Measurements from ENCODE around the gene HNF4A.

Gene HNF4A

DNA sequence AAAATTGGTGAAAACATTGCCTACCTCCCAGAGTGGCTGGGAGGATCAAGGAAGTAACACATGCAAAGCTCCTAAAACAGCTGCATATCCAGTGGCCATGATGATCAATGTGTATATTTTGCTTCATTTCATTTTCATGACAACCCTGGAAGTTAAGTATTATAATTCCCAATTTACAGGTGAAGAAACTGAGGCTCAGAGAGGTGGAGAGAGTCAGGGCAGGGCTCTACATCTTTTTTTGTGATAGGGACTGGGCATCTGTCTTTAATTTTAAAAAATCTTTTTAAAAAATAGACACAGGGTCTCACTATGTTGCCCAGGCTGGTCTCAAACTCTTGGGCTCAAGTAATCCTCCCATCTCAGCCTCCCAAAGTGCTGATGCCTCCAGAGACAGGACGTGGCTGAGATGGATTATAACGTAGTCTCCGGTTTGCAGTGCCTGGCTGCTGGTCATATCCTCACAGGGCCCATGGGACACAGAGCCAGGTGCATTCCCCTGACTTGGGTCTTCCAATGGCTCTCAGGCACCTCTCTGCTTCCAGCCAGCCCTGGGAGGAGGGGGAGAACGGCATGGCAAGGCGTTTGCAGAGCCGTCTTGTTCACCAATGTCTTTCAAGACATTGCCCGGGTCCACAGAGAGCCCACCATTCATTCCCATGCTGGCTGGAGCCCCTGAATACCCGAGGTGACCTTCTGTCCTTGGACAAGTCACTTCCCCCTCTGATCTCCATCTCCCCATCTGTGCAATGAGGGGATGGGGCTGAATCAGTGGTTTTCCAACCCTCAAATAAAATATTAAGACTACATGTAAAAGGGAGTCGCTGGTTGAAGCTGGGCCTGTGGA, 38.3 kb downstream of the HNF4A start:
- DNase-seq: no peak

GRCh38 chr20:44394452-44394701, 38.9 kb downstream of the HNF4A start:
- no peak for DNase-seq

- DNase-seq: no peak
These were observed 39.4 kb downstream of the HNF4A start for GRCh38 chr20:44394702-44395460.

- DNase-seq: no peak
These were observed 40.2 kb downstream of the HNF4A start for GRCh38 chr20:44395461-44396340.

DNA sequence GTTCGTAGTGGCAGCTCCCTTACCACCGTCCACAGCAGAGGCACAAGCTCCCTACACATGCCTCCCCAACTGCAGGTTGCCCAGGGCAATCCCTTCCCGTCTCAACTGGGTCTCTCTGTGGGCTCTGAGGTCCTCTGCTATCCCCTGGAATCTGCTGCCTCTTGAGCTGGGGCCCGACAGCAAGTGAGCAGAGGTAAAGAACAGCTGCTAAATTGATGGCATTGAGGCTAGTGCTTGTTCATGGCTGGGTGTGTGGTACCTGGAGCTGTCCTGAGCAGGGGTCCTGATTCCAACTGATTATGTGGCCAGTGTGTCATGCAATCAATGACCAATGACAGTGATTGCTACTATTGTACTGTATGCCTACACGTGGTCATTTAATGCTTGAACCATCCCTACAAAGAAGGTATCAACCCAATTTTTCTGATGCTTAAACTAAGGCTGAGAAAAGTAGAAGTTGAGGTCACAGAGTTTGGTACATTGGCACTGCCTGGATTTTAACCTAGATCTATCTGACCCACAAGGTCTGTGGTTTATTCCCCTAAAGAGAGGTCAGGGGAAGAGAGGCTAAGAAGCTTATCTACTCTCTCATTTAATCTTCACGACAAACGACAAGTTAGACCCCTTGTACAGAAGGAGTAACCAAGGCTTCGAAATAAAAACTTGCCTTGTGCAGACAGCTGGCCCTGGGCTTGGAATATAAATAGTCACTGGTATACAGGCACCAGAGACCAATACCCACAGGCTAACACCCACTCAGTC, 41.1 kb downstream of the HNF4A start:
- DNase-seq: no peak

DNA sequence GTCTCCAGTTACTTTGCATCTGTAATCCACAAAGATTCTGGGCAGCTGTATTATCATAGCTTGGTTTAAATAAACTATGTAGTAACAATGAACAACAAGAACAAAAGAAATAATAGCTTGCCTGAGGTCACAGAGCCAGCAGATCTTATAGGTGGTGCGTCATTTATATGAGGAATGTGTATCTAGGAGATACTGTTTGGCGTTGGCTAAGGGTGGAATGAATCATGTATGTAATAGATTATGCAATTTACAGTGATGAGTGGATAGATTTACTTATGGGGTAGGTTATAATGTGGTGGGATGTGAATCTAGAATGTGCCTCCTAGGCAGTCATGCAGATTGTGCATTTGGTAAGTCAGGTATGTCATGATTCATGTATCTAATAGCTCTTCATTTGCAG, 42.8 kb downstream of the HNF4A start:
- DNase-seq: no peak

DNA sequence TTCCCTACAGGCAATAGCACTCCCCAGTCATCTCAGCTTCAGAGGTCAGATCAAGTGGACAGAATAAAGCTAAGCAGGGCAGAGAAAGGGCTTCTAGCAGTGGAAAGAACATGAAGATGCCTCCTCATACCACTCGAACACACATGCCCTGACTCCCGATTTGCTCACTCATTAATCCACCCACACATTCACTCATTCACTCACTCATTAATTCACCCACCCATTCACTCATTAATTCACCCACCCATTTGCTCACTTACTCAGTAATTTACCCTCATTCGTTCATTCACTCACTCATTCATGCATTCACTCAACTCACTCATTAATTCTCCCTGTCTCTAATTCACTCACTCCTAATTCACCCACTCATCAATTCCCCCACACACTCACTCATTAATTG, 43.9 kb downstream of the HNF4A start:
- no peak for DNase-seq

GRCh38 chr20:44400671-44400969, 45.1 kb downstream of the HNF4A start:
- no peak for DNase-seq

- no peak for DNase-seq
These were observed 45.7 kb downstream of the HNF4A start for GRCh38 chr20:44400970-44401769.

DNA sequence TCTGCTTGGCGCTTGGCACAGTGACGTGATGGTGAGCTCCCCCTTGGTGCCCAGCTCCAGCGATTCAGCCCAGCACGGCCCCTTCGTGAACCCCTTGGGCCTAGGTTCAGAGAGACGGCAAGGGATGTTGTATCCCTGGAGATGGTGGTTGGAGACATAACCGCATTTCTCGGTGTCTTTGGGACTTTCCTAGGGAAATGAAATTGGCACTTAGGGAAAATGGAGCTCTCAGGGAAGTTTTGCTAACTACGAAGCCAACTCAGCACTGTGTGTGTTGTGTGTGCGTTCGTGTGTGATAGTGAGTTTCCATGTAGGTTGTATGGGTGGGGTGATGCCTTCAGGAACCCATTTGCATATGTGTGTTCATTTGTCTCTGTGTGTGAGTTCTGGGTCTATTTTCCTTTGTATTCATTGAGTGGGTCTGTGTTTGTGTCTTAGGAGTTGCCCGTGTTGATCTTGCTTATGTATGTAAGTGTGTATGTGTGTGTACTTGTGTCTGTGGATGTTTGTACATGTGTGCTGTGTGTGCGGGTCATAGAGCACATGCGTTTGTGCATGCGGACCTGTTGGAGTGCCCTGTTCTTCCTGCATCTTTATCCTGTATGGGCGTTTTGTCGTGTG, 46.4 kb downstream of the HNF4A start:
- no peak for DNase-seq

- no peak for DNase-seq
These were observed 47.1 kb downstream of the HNF4A start for GRCh38 chr20:44402391-44403193.

DNA sequence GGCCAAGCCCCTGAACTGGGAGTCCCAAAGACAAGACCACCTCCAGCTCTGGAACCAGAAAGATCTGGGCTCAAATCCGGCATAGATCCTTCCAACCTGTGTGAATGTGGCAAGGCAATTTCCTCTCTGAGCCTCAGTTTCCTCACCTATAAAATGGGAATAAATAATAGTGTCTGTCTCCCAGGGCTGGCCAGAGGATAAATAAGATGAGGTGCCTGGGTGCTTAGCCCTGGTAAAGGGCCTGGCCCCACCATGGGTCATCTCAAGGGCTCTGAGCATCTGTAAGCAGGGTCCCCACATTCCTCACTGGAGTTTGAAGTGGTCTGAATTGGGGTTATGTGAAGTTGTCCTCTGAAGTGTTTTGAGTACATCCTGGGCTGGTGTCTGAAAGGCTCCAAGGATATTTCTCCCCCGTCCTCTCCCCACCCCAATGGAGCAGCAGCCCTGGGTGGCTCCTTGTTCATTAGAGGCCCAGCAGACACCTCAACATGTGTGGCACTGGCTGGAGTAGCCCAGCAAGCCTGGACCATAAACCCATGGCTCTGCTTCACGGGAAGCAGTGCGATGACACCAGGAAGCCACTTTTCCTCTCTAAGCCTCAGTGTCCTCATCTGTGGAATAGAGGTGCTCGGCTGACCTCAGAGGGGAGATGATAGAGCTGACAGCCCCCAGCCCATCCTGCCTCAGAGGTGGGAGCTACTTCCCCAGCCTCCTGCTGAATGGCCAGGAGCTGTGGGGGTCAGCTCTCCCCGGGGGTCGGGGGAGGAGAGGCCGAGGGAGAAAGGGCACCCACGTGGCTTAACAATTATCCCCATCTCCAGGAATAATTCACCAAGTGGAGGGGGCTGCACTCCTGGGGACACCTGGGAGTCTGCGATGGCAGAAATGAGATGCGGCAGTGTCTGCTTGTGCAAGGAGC, 48.0 kb downstream of the HNF4A start:
- no peak for DNase-seq

DNA sequence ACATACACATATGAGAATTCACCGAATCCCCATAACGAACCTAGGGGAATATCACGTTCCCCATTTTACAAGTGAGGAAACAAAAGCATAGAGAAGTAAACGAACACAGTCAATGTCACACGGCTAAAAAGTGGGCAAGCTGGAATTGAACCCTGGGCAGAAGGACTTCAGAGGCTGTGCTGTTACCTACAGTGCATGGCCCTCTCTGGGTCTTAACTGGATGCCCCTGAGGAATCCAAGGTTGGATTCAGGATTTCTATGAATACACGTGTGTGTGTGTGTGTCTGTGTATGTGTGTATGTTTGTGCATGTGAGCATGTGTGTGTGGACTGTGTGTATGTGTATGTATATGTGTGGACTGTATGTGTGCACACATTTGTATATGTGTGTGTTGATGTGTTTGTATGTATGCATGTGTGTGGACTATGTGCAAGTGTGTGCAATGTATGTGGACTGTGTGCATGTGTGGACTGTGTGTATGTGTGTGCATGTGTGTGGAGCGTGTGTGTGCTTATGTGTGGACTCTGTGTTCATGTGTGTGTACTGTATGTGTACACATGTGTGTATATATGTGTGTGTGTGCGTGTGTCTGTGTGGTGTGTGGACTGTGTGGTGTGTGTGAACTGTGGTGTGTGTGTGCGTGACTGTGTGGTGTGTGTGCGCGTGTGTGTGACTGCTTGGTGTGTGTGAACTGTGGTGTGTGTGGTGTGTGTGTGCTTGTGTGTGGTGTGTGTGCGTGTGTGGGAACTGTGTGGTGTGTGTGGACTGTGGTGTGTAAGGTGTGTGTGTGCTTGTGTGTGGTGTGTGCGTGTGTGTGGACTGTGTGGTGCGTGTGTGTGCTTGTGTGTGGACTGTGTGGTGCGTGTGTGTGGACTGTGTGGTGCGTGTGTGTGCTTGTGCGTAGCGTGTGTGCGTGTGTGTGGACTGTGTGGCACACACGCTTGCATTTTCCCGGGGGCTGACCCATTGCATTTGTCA, 49.0 kb downstream of the HNF4A start:
- no peak for DNase-seq

- no peak for DNase-seq
These were observed 49.8 kb downstream of the HNF4A start for GRCh38 chr20:44405257-44405656.

GRCh38 chr20:44405785-44406571, 50.5 kb downstream of the HNF4A start:
- no peak for DNase-seq

DNA sequence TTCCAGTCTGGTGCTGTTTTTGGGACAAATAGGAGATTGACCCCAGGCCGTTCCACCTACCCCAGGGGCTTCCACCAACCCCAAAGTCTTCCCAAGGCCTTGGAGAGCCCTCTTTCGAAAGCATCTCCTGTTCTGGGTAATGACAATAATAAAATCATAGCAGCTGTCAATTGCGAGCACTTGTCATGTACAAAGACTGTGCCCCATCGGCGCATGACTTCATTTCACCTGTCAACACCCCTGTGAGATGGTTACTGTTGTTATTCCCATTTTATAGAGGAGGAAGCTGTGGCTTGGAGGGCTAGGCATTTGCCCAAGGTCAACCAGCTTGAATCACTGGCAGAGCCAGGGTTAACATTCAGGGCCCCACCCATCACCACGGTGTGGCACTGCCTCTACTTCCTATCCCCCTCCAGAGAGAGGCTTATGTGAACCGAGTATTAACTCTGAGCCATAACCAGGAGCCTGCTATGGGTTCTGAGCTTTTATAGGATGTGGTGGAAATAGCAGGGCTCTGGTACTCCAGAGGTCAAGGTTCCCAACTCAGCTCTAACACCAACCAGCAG, 51.2 kb downstream of the HNF4A start:
- no peak for DNase-seq
